Kidney epithelial cell (primary cell): ENCODE data around the gene RPTOR. TPM values are rescaled to one million over a fixed set of nuclear protein-coding genes. Genes with fewer than 3 reads are reported as not detected.
A peak's percentile ranks its signal among the peaks of the same experiment; 100 is the strongest.

ENCODE experiments used
- DNase-seq: peaks from one replicate; pipeline ENCODE4 v3.0.0-alpha.2; 2010; ENCODE audit warnings: low read depth
- H3K27me3 ChIP-seq: 2 replicates; pipeline ENCODE4 v1.6.0; 2011; ENCODE audit warnings: low read length; ENCODE audit not compliant: control insufficient read depth, insufficient read depth
- H3K36me3 ChIP-seq: 2 replicates; pipeline ENCODE4 v1.5.1; 2011; ENCODE audit warnings: low read length; ENCODE audit not compliant: control insufficient read depth, insufficient read depth
- H3K4me3 ChIP-seq: 2 replicates; pipeline ENCODE4 v1.5.1; 2011; ENCODE audit warnings: low read depth, mild to moderate bottlenecking, control low read depth, low read length
- CTCF ChIP-seq: IDR thresholded peaks from 2 replicates; pipeline ENCODE4 v1.5.1; 2011; ENCODE audit warnings: mild to moderate bottlenecking, moderate library complexity, low read length, control low read depth, inconsistent platforms; ENCODE audit not compliant: insufficient read depth, poor library complexity, severe bottlenecking
- total RNA-seq: library from RNA; depleted of rRNA; stranded (reverse); fragments of >200 nt; gene quantifications from 2 replicates; pipeline ENCODE4 v1.2.3, GENCODE V29; 2015

Gene RPTOR
- total RNA-seq, 1 donor from 2014 or later: 22.7 TPM

GRCh38 chr17:80825471-80826345 lies 281.1 kb downstream of the RPTOR start:
- TF ChIP-seq CTCF: no peak
- no peak for DNase-seq
- H3K36me3 ChIP-seq: no peaks in the 10 kb centered on the region
- no peak overlapping the region for H3K4me3 ChIP-seq
- H3K27me3 ChIP-seq: no peaks in the 10 kb centered on the region

GRCh38 chr17:80826346-80826954 lies 281.8 kb downstream of the RPTOR start:
- no peak for DNase-seq
- no peak for TF ChIP-seq CTCF
- H3K27me3 ChIP-seq: no peaks in the 10 kb centered on the region
- H3K36me3 ChIP-seq: no peaks in the 10 kb centered on the region
- no peak overlapping the region for H3K4me3 ChIP-seq

GRCh38 chr17:80826955-80827645 lies 282.5 kb downstream of the RPTOR start:
- H3K27me3 ChIP-seq: no peaks in the 10 kb centered on the region
- TF ChIP-seq CTCF: no peak
- H3K36me3 ChIP-seq: no peaks in the 10 kb centered on the region
- DNase-seq: peak; percentile 76
- no peak overlapping the region for H3K4me3 ChIP-seq

- Histone ChIP-seq H3K27me3 (no peaks in the 10 kb centered on the region), H3K4me3 (no peak overlapping the region), H3K36me3 (no peaks in the 10 kb centered on the region)
- no peak for DNase-seq
- no peak for TF ChIP-seq CTCF
Measured at GRCh38 chr17:80827646-80828643, 283.3 kb downstream of the RPTOR start.

- TF ChIP-seq CTCF: no peak
- no peak for DNase-seq
- H3K27me3 ChIP-seq: no peaks in the 10 kb centered on the region
- no peak overlapping the region for H3K4me3 ChIP-seq
- H3K36me3 ChIP-seq: no peaks in the 10 kb centered on the region
Measured at GRCh38 chr17:80829166-80829813, 284.7 kb downstream of the RPTOR start.
